ENCODE data around the gene ZDHHC4. TPM values are rescaled to one million over a fixed set of nuclear protein-coding genes. Genes with fewer than 3 reads are reported as not detected.

Gene ZDHHC4
- total RNA-seq: 5.1 TPM

DNA sequence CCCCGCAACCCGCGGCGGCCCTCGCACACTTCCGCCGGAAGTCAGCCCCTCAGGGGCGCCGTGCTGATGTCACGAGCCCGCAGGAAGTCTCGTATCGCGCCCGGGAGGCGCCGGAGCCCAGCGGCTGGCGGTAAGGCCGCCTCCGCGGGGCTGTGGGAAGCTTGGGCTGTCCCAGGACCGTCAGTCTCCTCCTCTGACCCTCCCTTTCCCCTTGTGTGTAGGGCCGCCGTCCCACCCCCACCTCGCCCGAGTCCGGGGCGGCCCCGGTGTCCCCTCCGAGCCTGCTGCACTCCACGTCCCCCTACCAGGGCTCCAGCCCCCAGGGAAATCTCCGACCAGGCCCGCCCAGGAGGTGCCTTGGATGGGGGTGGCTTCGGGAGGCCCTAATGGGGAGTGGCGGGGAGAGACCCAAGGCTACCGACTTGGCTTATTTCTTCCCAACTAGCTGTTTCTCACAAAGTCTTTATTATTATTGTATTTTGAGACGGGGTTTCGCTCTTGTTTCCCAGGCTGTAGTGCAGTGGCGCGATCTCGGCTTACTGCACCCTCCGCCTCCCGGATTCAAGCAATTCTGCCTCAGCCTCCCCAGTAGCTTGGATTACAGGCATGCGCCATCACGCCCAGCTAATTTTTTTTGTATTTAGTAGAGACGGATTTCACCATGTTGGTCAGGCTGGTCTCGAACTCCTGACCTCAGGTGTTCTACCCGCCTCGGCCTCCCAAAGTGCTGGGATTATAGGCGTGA is at the start of gene ZDHHC4:
TSS of gene ZDHHC4 (plus strand) at position 86 of the 745 bp plus-strand sequence. CDS start 3,108 bp downstream, outside the sequence.
- Histone ChIP-seq H3K27me3 (no peaks in the 10 kb centered on the region), H3K36me3 (peaks cover 11 to 25% of the 10 kb centered on the region in 2 donors), H3K4me1 (peaks cover 0 to 7% of the 10 kb centered on the region in 2 donors), H3K4me3 (peak within 1 kb of the TSS; percentile 61 to 69), H3K9me3 (no peaks in the 10 kb centered on the region), H3K27ac (peak within 1 kb of the TSS; percentile 89 to 94)
- intact Hi-C loops (cut with DNase I): loop anchor here (5.0 kb wide), 1 partner anchor 130 kb away; the partner anchor contains the start of gene ZNF12
- DNase-seq (ENCODE audit: low spot score in 2 of 2): peak; percentile 32 to 92
- TF ChIP-seq CTCF (IDR thresholded peaks at IDR 0.05): no peak

GRCh38 chr7:6528401-6529130 is 48.7 kb upstream of the ZDHHC4 start:
- intact Hi-C loops (cut with DNase I): no loop called here
- no peaks in the 10 kb centered on the region for H3K9me3 ChIP-seq
- peaks cover 8% of the 10 kb centered on the region for H3K27me3 ChIP-seq
- H3K27ac ChIP-seq: no peak overlapping the region
- TF ChIP-seq CTCF (IDR thresholded peaks at IDR 0.05): no peak
- no peak for DNase-seq (ENCODE audit: low spot score in 2 of 2)
- H3K4me3 ChIP-seq: no peak overlapping the region
- H3K4me1 ChIP-seq: peaks cover 0 to 3% of the 10 kb centered on the region in 2 donors
- H3K36me3 ChIP-seq: no peaks in the 10 kb centered on the region

- DNase-seq (ENCODE audit: low spot score in 2 of 2): no peak
- Histone ChIP-seq H3K9me3 (no peaks in the 10 kb centered on the region), H3K27ac (no peak overlapping the region), H3K27me3 (peaks cover 8% of the 10 kb centered on the region), H3K36me3 (no peaks in the 10 kb centered on the region), H3K4me1 (peaks cover 0 to 3% of the 10 kb centered on the region in 2 donors), H3K4me3 (no peak overlapping the region)
- intact Hi-C loops (cut with DNase I): no loop called here
- TF ChIP-seq CTCF (IDR thresholded peaks at IDR 0.05): no peak
Measured at GRCh38 chr7:6529643-6530042, 47.6 kb upstream of the ZDHHC4 start.

DNA sequence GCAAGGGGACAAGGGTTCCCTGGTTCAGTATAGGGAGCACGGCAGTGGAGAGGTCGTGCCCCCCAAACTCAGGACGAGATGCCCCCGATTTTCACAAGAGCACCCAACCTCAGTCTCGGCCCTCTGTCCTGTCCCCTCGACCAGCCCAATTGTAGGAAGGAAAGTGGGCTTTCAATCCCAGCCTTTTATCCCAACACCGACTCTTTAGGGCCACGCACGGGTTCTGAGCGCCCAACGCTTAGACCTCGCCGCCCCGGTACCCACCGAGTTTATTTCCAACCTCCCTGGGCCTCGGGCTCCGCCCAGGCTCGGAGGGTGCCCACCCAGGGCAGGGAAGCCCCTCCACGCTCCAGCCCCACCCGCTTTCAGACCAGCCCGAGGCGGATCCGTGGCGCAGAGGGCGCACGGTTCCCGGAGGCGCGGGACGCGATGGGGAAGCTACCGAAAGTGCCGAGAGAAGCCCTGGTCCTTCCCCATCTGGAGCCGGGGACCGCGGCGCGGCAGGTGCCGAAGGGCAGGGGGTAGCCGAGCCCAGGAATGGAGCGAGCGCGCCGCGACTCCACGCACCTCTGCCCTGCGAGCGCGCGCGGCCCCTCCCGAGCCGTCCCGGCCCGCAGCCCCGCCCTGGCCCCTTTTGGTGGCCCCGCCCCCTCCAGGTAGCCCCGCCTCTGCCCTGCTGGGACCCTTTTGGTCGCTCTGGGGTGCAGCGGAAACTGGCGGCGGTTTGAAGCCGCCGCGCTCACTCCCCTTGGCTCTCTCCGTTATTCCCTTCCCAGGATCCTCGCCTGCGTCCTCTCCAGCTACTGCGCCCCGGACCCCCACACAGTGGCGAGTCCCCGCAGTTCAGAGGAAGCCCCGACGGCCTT is 46.4 kb upstream of the ZDHHC4 start:
- Histone ChIP-seq H3K9me3 (no peaks in the 10 kb centered on the region), H3K4me3 (peak overlapping the region; percentile 34 to 35), H3K4me1 (peaks cover 0 to 3% of the 10 kb centered on the region in 2 donors), H3K27me3 (peaks cover 8% of the 10 kb centered on the region), H3K36me3 (no peaks in the 10 kb centered on the region), H3K27ac (no peak overlapping the region)
- DNase-seq (ENCODE audit: low spot score in 2 of 2): no peak
- TF ChIP-seq CTCF (IDR thresholded peaks at IDR 0.05): no peak
- intact Hi-C loops (cut with DNase I): no loop called here

DNA sequence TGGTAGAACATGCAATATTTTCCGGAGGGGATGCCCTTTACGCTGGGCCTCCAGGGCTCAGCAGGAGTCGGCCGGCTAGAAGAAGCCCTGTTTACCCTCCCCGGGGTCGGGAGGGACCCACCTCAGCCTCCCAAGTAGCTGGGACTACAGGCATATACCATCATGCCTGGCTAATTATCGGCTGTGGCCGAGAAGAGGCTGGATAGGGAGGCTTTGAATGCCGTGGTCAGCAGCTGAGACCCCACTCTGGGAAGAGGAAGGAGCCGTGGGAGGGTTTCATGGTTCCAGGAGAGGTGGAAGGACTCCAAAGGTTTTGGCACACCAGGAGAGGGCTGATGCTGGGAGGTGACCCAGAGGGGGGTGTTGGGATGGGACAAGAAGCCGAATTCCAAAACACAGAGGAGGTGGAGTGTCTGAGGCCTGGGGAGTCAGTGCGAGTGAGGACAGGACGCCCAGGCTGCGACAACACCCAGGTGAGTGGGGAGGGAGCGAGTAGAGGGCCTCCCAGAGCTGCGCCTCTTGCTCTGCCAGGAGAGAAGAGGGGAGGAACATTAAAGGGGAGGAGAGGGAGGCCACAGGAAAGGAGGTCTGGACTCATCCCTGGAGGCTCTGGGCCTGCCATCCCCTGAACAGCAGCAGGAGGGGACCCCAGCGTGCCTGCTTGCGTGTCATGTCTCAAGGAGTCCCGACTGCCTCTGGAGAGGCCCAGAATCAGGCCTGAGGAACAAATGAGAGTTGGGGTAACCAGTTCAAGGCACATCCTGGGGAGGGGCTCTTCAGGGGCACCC is 45.6 kb upstream of the ZDHHC4 start:
- Histone ChIP-seq H3K27me3 (peaks cover 16% of the 10 kb centered on the region), H3K4me3 (no peak overlapping the region), H3K27ac (no peak overlapping the region), H3K36me3 (no peaks in the 10 kb centered on the region), H3K9me3 (no peaks in the 10 kb centered on the region), H3K4me1 (peaks cover 0 to 2% of the 10 kb centered on the region in 2 donors)
- intact Hi-C loops (cut with DNase I): no loop called here
- TF ChIP-seq CTCF (IDR thresholded peaks at IDR 0.05): no peak
- DNase-seq (ENCODE audit: low spot score in 2 of 2): no peak

Measured in ascending aorta (tissue), 2 donors.